ENCODE data around the gene KRT10.

DNA sequence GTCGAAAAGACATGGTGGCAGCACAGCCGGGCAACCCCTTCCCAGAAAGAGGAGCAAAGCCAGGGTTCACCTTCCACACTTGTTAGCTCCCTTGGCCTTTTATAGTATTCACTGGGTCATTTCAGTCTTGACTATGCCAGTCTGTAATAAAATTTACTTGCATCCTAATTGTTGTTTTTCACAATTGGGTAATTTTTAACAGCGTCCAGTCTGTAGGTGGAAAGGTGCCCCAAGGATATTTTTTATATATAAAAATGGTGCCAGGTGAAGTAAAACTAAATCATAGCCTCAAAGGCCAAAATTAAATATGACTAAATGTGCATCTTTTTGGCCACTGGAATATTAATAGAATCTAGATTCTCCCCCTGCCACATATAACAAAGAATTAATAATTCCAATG, 50.3 kb downstream of the KRT10 start, which contains the start of gene KRT26:
- no peak for TF ChIP-seq EZH2 (IDR thresholded peaks at IDR 0.05; ENCODE audit: borderline replicate concordance, insufficient read depth, low read depth, low read length, poor library complexity, severe bottlenecking)
- TF ChIP-seq, protein P1, sequence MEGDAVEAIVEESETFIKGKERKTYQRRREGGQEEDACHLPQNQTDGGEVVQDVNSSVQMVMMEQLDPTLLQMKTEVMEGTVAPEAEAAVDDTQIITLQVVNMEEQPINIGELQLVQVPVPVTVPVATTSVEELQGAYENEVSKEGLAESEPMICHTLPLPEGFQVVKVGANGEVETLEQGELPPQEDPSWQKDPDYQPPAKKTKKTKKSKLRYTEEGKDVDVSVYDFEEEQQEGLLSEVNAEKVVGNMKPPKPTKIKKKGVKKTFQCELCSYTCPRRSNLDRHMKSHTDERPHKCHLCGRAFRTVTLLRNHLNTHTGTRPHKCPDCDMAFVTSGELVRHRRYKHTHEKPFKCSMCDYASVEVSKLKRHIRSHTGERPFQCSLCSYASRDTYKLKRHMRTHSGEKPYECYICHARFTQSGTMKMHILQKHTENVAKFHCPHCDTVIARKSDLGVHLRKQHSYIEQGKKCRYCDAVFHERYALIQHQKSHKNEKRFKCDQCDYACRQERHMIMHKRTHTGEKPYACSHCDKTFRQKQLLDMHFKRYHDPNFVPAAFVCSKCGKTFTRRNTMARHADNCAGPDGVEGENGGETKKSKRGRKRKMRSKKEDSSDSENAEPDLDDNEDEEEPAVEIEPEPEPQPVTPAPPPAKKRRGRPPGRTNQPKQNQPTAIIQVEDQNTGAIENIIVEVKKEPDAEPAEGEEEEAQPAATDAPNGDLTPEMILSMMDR (IDR thresholded peaks at IDR 0.05), result no peak

All from B cell (primary cell).